NCI-H146 (cell line): ENCODE results near the gene PRAME.
"Not testable (repeated sequence)": the region's sequence is repeated elsewhere in the genome, so short reads cannot be mapped to it uniquely, and the experiment has no call there.

Source experiments
- DNase-seq: peaks from one replicate; lab custom pipeline; 2025; lab: John Stamatoyannopoulos, UW

The PRAME gene

DNA sequence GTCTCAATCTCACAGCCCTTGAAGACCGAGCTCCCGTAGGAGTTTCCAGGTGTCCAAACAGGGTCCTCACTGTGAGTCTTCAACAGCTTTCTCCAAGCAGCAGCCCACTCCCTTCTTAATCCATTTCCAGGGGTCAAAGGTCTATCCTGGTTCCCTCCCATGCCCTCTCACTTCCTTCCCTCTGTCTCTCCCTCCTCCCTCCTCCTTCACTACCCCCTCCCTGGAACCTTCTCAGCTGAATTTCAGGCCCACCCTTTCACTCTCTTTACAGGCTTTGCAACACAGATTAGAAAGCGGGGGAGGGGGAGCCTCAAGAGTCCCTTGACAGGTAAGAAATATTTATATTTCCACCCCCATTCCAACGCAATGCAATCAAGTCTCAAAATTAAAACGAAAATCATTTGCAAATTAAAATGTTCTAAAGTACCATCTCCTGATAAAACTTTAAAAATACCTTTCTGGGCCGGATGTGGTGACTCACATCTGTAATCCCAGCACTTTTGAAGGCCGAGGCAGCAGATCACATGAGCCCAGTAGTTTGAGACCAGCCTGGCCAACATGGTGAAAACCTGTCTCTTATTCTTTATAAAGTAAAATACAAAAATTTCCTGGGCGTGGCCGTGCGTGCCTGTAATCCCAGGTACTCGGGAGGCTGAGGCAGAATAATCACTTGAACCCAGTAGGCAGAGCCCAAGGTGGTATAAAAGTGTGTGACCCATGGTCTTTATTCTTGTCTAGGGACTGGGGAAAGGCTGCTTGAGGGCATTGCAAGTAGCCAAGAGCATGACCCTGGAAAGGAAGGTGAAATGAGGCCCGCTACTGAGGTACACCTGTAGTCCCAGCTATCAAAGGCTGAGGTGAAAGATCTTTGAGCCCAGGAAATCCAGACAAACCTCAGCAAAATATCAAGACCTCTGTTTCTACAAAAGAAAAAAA lies 38.1 kb downstream of the PRAME start:
- DNase-seq = no peak

DNA sequence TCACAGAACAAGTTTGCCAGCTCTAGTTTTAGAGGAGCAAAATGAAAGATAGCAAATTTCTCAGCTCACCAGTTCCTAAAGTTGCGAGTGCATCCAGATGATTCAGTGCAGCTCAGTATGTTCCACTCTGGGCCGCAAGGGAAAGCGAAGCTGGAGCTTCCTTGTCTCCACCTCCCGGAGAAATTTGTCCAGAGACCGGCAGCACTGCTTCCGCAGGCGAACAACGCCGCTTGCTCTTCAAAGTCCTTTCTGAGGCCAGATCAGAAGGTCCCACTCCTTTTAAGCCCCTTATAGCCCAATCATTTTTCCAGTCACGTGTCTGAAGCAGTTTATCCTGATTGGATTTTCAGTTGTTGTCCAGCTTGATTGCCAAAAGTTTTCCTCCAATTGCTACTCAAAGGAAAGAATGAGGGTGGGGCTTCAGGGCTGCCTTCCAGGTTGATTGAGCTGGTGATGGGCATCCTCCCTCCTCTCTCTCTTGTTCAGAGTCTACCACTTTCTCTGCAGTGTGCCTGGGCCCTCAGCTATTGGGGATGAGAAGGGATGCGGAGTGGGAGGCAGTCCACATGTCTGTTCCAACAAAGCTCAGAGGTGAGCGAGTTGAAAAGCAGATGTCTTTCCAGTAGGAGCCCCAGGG lies 38.9 kb downstream of the PRAME start, which contains the start of gene ZNF280A:
ZNF280A (minus strand) TSS at position 251 of the 637 bp plus-strand sequence. CDS start 4,640 bp downstream, outside the sequence.
- DNase-seq = peak; percentile 52

- peak; percentile 20 for DNase-seq
These were observed 39.5 kb downstream of the PRAME start for GRCh38 chr22:22519591-22519990.

- no peak for DNase-seq
These were observed 42.1 kb downstream of the PRAME start for GRCh38 chr22:22516992-22517391.

- no peak for DNase-seq
These were observed 43.2 kb downstream of the PRAME start for GRCh38 chr22:22515890-22516289.

DNA sequence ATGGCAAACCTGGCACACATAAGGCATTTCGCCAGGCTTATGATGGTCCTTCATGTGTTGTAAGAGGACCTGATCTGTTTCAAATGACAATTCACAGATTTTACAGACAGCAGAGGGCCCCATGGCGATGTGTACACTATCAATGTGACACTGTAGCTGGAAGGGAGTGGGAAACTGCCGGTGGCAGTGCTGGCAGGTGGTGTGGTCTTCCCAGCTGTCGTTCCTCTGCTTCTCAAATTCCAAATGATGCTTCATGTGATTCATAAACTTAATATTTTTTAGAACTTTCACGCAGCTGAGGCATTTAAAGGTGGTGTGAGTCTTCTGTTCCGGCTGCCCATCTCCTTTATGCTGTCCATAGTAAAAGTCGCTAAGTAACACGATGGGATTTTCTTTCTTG lies 44.6 kb downstream of the PRAME start:
- DNase-seq = peak; percentile 11

DNA sequence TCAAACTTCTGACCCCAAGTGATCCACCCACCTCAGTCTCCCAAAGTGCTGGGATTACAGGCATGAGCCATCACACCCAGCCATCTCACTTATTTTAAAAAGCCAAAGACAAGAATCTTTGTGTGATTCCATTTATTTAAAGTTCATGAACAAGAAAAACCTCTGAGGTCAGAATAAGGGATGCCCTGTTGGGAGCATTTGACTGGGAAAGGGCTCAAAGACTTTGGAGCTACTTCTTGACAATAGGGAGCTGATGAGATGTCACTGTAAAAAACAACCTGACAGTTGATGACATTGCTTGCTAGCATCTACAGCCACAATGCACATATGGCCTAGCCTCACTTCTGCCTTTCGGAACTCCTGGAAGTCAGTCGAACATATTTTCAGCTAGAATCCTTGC lies 45.4 kb downstream of the PRAME start:
- no peak for DNase-seq

GRCh38 chr22:22512951-22513350 lies 46.1 kb downstream of the PRAME start:
- DNase-seq = no peak

DNA sequence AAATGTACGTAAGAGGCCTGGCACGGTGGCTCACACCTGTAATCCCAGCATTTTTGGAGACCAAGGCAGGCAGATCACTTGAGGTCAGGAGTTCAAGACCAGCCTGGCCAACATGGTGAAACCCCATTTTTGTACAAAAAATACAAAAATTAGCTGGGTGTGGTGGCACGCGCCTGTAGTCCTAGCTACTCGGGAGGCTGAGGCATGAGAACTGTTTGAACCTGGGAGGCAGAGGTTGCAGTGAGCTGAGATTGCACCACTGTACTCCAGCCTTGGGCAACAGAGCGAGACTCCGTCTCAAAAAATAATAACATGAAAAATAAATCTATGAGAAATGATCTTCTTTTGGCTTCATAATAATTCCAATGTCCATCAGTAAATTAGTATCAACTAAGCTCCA lies 48.2 kb downstream of the PRAME start:
- DNase-seq = not testable (repeated sequence)

GRCh38 chr22:22509912-22510311 lies 49.2 kb downstream of the PRAME start:
- not testable (repeated sequence) for DNase-seq

- peak; percentile 81 for DNase-seq
These were observed 50.5 kb downstream of the PRAME start, which contains the start of gene ZNF280B for GRCh38 chr22:22508274-22509176. ZNF280B (minus strand) TSS chr22:22508742; CDS start chr22:22489398, 19,344 bp downstream.

DNA sequence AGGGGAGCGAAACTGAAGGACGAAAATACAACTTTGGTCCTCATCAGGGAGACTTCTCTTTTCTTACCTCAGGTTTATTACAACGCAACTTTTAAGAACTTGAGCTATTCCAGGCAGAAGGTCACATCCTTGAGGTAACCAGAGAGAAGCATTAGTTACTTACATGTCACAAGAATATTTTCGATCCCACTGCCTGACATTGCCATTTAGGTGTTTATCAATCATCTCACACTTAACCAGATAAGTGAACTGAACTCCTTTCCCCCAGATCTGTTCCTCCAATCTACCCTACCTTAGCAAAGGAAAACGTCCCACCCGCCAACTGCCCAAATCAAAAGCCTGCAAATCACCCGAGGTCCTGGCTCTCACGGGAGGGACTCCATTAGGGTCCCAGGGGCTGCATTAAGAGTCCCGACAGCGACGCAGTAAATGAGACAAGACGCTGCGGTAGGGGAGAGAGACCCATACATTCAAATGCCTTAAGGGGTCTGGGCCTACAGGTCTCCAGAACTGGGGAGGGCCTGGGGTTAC lies 51.3 kb downstream of the PRAME start:
- DNase-seq = peak; percentile 12

DNA sequence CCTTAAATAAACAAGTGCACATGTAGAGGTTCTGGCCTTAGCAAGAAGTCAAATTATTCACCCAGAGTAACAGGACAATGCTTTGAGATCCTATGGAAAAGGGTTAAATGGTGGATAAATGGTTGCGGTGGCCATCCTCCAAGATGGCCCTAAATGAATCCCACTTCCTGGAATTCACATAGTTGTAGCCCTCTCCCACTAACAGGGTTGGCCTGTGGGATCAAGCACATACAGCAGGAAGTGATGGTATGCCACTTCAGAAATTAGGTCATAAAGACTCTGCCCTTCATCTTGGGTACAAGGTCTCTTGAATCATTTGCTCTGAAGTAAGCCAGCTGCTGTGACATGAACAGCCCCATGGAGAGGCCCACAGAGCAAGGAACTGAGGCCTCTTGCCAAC lies 52.3 kb downstream of the PRAME start:
- DNase-seq = no peak

GRCh38 chr22:22498267-22498666 lies 60.8 kb downstream of the PRAME start:
- no peak for DNase-seq
